HepG2 (cell line): ENCODE data around the gene CCDC142. TPM values are rescaled to one million over a fixed set of nuclear protein-coding genes. Genes with fewer than 3 reads are reported as not detected.

Experiments used
- ARNTL ChIP-seq: sonication (generic); formaldehyde crosslinking; IDR thresholded peaks from 2 replicates; pipeline ENCODE4 v1.4.0; 2020; ENCODE audit warnings: mild to moderate bottlenecking, missing genetic modification reagents
- ATAD3A ChIP-seq: sonication (generic); formaldehyde crosslinking; IDR thresholded peaks from 2 replicates; pipeline ENCODE4 v1.4.0; 2020; ENCODE audit warnings: missing genetic modification reagents
- ELF3 ChIP-seq: IDR thresholded peaks from 2 replicates; pipeline ENCODE4 v1.6.1; 2016; ENCODE audit warnings: missing genetic modification reagents, missing compliant biosample characterization
- ERF ChIP-seq: IDR thresholded peaks from 2 replicates; pipeline ENCODE4 v1.6.1; 2018; ENCODE audit warnings: missing biosample characterization, missing genetic modification reagents
- HOXD1 ChIP-seq: sonication (generic); formaldehyde crosslinking; IDR thresholded peaks from 2 replicates; pipeline ENCODE4 v1.5.0; 2020; ENCODE audit warnings: missing genetic modification reagents
- KMT2B ChIP-seq: IDR thresholded peaks from 2 replicates; pipeline ENCODE4 v1.6.1; 2016; ENCODE audit warnings: missing genetic modification reagents, missing compliant biosample characterization
- MTA3 ChIP-seq: sonication (generic); formaldehyde crosslinking; IDR thresholded peaks from 2 replicates; pipeline ENCODE4 v1.4.0; 2020; ENCODE audit warnings: missing genetic modification reagents
- NFKBIZ ChIP-seq: IDR thresholded peaks from 2 replicates; pipeline ENCODE4 v1.6.1; 2018; ENCODE audit warnings: missing genetic modification reagents, missing compliant biosample characterization
- NR1H2 ChIP-seq: sonication (generic); formaldehyde crosslinking; IDR thresholded peaks from 2 replicates; pipeline ENCODE4 v1.8.1; 2022; ENCODE audit warnings: low read depth, missing genetic modification reagents, borderline replicate concordance
- RELA ChIP-seq: sonication (generic); formaldehyde crosslinking; IDR thresholded peaks from 2 replicates; pipeline ENCODE4 v1.4.0; 2020; ENCODE audit warnings: missing genetic modification reagents
- REST ChIP-seq, 2 experiments: IDR thresholded peaks; 2 replicates each; pipeline ENCODE4 v1.6.1; 2011 to 2012; ENCODE audit warnings: low read length in 2 of 2, borderline replicate concordance in 1 of 2, low read depth in 1 of 2, mild to moderate bottlenecking in 1 of 2, moderate library complexity in 1 of 2
- SPEN ChIP-seq: sonication (generic); formaldehyde crosslinking; IDR thresholded peaks from 2 replicates; pipeline ENCODE4 v1.5.1; 2020; ENCODE audit warnings: low read depth, mild to moderate bottlenecking, missing genetic modification reagents
- U2AF1 ChIP-seq: fragments of 200-400 bp; formaldehyde crosslinking; optimal IDR thresholded peaks from 2 replicates; pipeline ENCODE3; 2017; ENCODE audit warnings: mild to moderate bottlenecking, low read depth, low read length
- ZFP82 ChIP-seq: sonication (generic); formaldehyde crosslinking; IDR thresholded peaks from 2 replicates; pipeline ENCODE4 v1.5.1; 2020; ENCODE audit warnings: mild to moderate bottlenecking, missing genetic modification reagents, borderline replicate concordance
- ZNF367 ChIP-seq: sonication (generic); formaldehyde crosslinking; IDR thresholded peaks from 2 replicates; pipeline ENCODE4 v1.4.0; 2020; ENCODE audit warnings: missing genetic modification reagents, borderline replicate concordance
- ZNF510 ChIP-seq: sonication (generic); formaldehyde crosslinking; IDR thresholded peaks from 2 replicates; pipeline ENCODE4 v1.4.0; 2020; ENCODE audit warnings: low read depth, mild to moderate bottlenecking, missing genetic modification reagents
- ZNF556 ChIP-seq: sonication (generic); formaldehyde crosslinking; IDR thresholded peaks from 2 replicates; pipeline ENCODE4 v1.4.0; 2020; ENCODE audit warnings: mild to moderate bottlenecking, missing genetic modification reagents, borderline replicate concordance
- ZNF777 ChIP-seq: sonication (generic); formaldehyde crosslinking; IDR thresholded peaks from 2 replicates; pipeline ENCODE4 v1.4.0; 2020; ENCODE audit warnings: missing genetic modification reagents
- polyA plus RNA-seq, 8 experiments: library from polyadenylated mRNA; depleted of rRNA in 3 of 8; stranded (reverse) in 7 of 8; unstranded in 1 of 8; fragments of >200 nt; fragmentation: Illumina TruSeq in 4 of 8; extraction: Trizol in 4 of 8; gene quantifications; 2 replicates each; pipeline versions ENCODE4 v1.2.1 to v1.2.3, GENCODE V29; 2011 to 2016; ENCODE audit warnings: low read depth in 4 of 8, missing spikeins in 1 of 8, mixed read lengths in 1 of 8; ENCODE audit not compliant: insufficient read depth in 1 of 8
- total RNA-seq, 5 experiments: library from RNA; depleted of rRNA; stranded (reverse); fragments of >200 nt; fragmentation: Illumina TruSeq; extraction: Trizol; gene quantifications; 2 replicates each; pipeline ENCODE4 v1.2.3, GENCODE V29; 2016; ENCODE audit warnings: low read depth in 1 of 5
- TF ChIP-seq, protein P1 (sequence below): IDR thresholded peaks from 2 replicates; pipeline ENCODE4 v1.6.1; 2016; ENCODE audit warnings: mild to moderate bottlenecking
- TF ChIP-seq, protein P2 (sequence below): sonication (generic); formaldehyde crosslinking; IDR thresholded peaks from 2 replicates; pipeline ENCODE4 v1.5.0; 2020; ENCODE audit warnings: mild to moderate bottlenecking, missing genetic modification reagents, borderline replicate concordance
- TF ChIP-seq, protein P3 (sequence below): sonication (generic); formaldehyde crosslinking; IDR thresholded peaks from 2 replicates; pipeline ENCODE4 v1.4.0; 2020; ENCODE audit warnings: mild to moderate bottlenecking, missing genetic modification reagents

CCDC142 gene
- total and polyA plus RNA-seq, 2 of the 13 experiments (the other 11 are each of a cell fraction or from before 2014, with no cell fraction given): 14.7 to 30.4 TPM

DNA sequence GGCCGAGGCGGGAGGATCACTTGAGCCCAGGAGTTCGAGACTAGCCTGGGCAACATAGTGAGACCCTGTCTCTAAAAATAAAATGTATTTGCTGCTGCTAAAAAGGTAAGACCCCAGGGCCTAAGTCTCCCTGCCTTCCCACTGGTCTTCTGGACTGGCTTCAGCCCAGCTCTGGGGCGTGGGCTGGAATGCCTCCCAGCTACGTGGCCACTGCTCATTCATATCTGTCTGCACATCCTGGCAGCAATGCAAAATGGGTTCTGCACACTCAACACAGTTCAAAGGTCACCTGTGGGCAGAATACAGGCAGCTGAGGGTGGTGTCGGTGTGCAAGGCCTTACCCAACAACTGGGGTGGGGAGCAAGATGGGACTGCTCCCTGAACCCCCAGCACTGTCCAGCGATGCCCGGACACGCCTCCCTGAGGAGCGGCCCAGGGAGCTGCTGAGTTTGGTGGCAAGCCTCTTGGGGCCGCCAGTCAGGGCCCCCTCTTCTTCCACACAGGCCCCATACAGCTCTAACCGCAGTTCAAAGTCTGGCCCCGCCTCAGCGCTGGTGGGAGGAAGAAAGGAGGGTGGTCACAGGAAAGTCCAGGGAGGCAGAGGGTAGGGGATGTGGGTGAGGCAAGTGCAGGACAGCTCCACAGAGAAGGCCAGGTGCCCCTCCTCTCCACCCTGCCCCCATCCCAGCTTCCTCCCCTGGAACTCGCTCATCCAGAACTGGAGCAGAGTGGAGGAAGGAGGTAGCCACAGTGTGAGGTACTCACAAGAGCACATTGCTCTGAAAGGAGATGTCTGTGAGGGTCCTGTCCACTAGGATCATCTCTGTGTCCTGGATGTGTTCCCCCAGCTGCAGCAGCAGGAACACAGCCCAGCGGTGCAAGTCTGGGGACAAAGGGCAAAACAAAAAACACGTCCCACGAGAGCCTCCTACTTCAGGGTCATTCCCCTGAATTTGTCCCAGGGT is 53.0 kb downstream of the CCDC142 start (continued):
- TF ChIP-seq REST (IDR thresholded peaks at IDR 0.05; ENCODE audit: borderline replicate concordance in 1 of 2, low read depth in 1 of 2, low read length in 2 of 2): peak in 1 of 2 experiments; percentile 66; a peak in 2 of 4 replicates
- peak; percentile 88; the same call in 1 of the 2 replicates for TF ChIP-seq ZNF556
- peak; percentile 80 for TF ChIP-seq ARNTL (CRISPR knock-in tag)
- TF ChIP-seq NFKBIZ (CRISPR knock-in tag): 0 out of 2 replicates have a peak, but pooled peaks have one; percentile 41
- TF ChIP-seq, protein P1, sequence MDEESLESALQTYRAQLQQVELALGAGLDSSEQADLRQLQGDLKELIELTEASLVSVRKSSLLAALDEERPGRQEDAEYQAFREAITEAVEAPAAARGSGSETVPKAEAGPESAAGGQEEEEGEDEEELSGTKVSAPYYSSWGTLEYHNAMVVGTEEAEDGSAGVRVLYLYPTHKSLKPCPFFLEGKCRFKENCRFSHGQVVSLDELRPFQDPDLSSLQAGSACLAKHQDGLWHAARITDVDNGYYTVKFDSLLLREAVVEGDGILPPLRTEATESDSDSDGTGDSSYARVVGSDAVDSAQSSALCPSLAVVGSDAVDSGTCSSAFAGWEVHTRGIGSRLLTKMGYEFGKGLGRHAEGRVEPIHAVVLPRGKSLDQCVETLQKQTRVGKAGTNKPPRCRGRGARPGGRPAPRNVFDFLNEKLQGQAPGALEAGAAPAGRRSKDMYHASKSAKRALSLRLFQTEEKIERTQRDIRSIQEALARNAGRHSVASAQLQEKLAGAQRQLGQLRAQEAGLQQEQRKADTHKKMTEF (CRISPR knock-in tag): peak; percentile 76
- TF ChIP-seq, protein P2, sequence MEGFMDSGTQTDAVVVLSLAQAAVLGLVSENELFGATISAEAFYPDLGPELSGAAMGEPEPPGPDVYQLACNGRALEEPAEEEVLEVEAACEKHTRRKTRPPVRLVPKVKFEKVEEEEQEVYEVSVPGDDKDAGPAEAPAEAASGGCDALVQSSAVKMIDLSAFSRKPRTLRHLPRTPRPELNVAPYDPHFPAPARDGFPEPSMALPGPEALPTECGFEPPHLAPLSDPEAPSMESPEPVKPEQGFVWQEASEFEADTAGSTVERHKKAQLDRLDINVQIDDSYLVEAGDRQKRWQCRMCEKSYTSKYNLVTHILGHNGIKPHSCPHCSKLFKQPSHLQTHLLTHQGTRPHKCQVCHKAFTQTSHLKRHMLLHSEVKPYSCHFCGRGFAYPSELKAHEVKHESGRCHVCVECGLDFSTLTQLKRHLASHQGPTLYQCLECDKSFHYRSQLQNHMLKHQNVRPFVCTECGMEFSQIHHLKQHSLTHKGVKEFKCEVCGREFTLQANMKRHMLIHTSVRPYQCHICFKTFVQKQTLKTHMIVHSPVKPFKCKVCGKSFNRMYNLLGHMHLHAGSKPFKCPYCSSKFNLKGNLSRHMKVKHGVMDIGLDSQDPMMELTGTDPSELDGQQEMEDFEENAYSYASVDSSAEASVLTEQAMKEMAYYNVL: peak; percentile 47; the same call in 1 of the 2 replicates
- no peak for TF ChIP-seq ZNF367
- TF ChIP-seq ELF3 (CRISPR knock-in tag): peak; percentile 55; the same call in 1 of the 2 replicates
- no peak for TF ChIP-seq HOXD1 (CRISPR knock-in tag)
- no peak for TF ChIP-seq RELA (CRISPR knock-in tag)
- no peak for TF ChIP-seq KMT2B (CRISPR knock-in tag)
- TF ChIP-seq, protein P3, sequence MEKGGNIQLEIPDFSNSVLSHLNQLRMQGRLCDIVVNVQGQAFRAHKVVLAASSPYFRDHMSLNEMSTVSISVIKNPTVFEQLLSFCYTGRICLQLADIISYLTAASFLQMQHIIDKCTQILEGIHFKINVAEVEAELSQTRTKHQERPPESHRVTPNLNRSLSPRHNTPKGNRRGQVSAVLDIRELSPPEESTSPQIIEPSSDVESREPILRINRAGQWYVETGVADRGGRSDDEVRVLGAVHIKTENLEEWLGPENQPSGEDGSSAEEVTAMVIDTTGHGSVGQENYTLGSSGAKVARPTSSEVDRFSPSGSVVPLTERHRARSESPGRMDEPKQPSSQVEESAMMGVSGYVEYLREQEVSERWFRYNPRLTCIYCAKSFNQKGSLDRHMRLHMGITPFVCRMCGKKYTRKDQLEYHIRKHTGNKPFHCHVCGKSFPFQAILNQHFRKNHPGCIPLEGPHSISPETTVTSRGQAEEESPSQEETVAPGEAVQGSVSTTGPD (CRISPR knock-in tag): no peak
- TF ChIP-seq U2AF1: no peak
- TF ChIP-seq ZNF777 (CRISPR knock-in tag): no peak
- no peak; the same call in 1 of the 2 replicates for TF ChIP-seq NR1H2
- no peak for TF ChIP-seq ZNF510 (CRISPR knock-in tag)
- TF ChIP-seq MTA3 (CRISPR knock-in tag): no peak
- no peak; the same call in 1 of the 2 replicates for TF ChIP-seq ERF
- TF ChIP-seq ATAD3A: no peak
- TF ChIP-seq ZFP82 (CRISPR knock-in tag): no peak; the same call in 1 of the 2 replicates
- 0 out of 2 replicates have a peak, but pooled peaks have one; percentile 65 for TF ChIP-seq SPEN (CRISPR knock-in tag)
